Liver (tissue), 9 donors: ENCODE measurements around the gene ASB15. TPM values are rescaled to one million over a fixed set of nuclear protein-coding genes. Genes with fewer than 3 reads are reported as not detected.

Experiments
- DNase-seq: peaks from one replicate; pipeline ENCODE4 v3.0.0-alpha.2; 2017; ENCODE audit warnings: low spot score
- H3K27ac ChIP-seq, 2 donors: one replicate each; pipeline ENCODE4 v1.7.0; 2013; ENCODE audit warnings: inconsistent platforms in 2 of 2, low read length in 2 of 2, control low read depth in 1 of 2, low read depth in 1 of 2, mild to moderate bottlenecking in 1 of 2
- H3K27me3 ChIP-seq, 4 donors: one replicate each; pipeline versions ENCODE4 v1.6.1 to v1.7.0; 2013; ENCODE audit warnings: low read length in 3 of 4, inconsistent platforms in 1 of 4, mild to moderate bottlenecking in 1 of 4, moderate library complexity in 1 of 4; ENCODE audit not compliant: control insufficient read depth in 4 of 4, insufficient read depth in 4 of 4
- H3K36me3 ChIP-seq, 4 donors: one replicate each; pipeline versions ENCODE4 v1.6.1 to v1.7.0; 2013; ENCODE audit warnings: low read length in 3 of 4, mild to moderate bottlenecking in 3 of 4, low read depth in 1 of 4, moderate library complexity in 1 of 4; ENCODE audit not compliant: control insufficient read depth in 4 of 4, insufficient read depth in 3 of 4
- H3K4me1 ChIP-seq, 4 donors: one replicate each; pipeline versions ENCODE4 v1.6.1 to v1.7.0; 2013; ENCODE audit warnings: low read length in 3 of 4, mild to moderate bottlenecking in 3 of 4, moderate library complexity in 1 of 4; ENCODE audit not compliant: control insufficient read depth in 4 of 4, insufficient read depth in 4 of 4
- H3K4me3 ChIP-seq, 3 donors: one replicate each; pipeline versions ENCODE4 v1.6.1 to v1.7.0; 2013; ENCODE audit warnings: low read length in 3 of 3, control low read depth in 1 of 3, low read depth in 1 of 3, mild to moderate bottlenecking in 1 of 3
- H3K9ac ChIP-seq, 2 donors: one replicate each; pipeline ENCODE4 v1.7.0; 2013; ENCODE audit warnings: low read length in 2 of 2, mild to moderate bottlenecking in 2 of 2, moderate library complexity in 2 of 2, control low read depth in 1 of 2, low read depth in 1 of 2
- H3K9me3 ChIP-seq, 4 donors: one replicate each; pipeline versions ENCODE4 v1.6.1 to v1.7.0; 2013; ENCODE audit warnings: low read length in 3 of 4; ENCODE audit not compliant: control insufficient read depth in 4 of 4
- CTCF ChIP-seq: fragments of 150-350 bp; IDR thresholded peaks from 2 replicates; pipeline ENCODE4 v1.5.1; 2017; ENCODE audit warnings: improper control_type of control experiment, low read depth, low read length; ENCODE audit not compliant: missing input control
- EGR1 ChIP-seq, 2 donors: IDR thresholded peaks; 2 replicates each; pipeline ENCODE4 v1.6.1; 2016 to 2018; ENCODE audit warnings: antibody characterized with exemption in 2 of 2, low read depth in 2 of 2
- GABPA ChIP-seq, 2 donors: IDR thresholded peaks in 1 of 2; conservative IDR thresholded peaks in 1 of 2; 2 replicates each; pipeline ENCODE4 v1.6.1; 2016; ENCODE audit warnings: antibody characterized with exemption in 2 of 2, mild to moderate bottlenecking in 1 of 2, moderate library complexity in 1 of 2
- HNF4A ChIP-seq, 2 donors: conservative IDR thresholded peaks; 2 replicates each; pipeline ENCODE4 v1.6.1; 2016; ENCODE audit warnings: antibody characterized with exemption in 2 of 2, mild to moderate bottlenecking in 2 of 2
- JUND ChIP-seq, 2 donors: IDR thresholded peaks; 2 replicates each; pipeline ENCODE4 v1.6.1; 2016; ENCODE audit warnings: antibody characterized with exemption in 2 of 2
- NR2F2 ChIP-seq: IDR thresholded peaks from 2 replicates; pipeline ENCODE4 v1.6.1; 2016; ENCODE audit warnings: antibody characterized with exemption
- RAD21 ChIP-seq, 2 donors: IDR thresholded peaks; 2 replicates each; pipeline ENCODE4 v1.6.1; 2016; ENCODE audit warnings: antibody characterized with exemption in 2 of 2, mild to moderate bottlenecking in 2 of 2
- REST ChIP-seq: IDR thresholded peaks from 2 replicates; pipeline ENCODE4 v1.6.1; 2016; ENCODE audit warnings: antibody characterized with exemption, mild to moderate bottlenecking
- RXRA ChIP-seq, 2 donors: IDR thresholded peaks; 2 replicates each; pipeline ENCODE4 v1.6.1; 2017 to 2018; ENCODE audit warnings: antibody characterized with exemption in 2 of 2, mild to moderate bottlenecking in 1 of 2
- SP1 ChIP-seq: IDR thresholded peaks from 2 replicates; pipeline ENCODE4 v1.6.1; 2018; ENCODE audit warnings: antibody characterized with exemption, mild to moderate bottlenecking
- TAF1 ChIP-seq: conservative IDR thresholded peaks from 2 replicates; pipeline ENCODE4 v1.6.1; 2016; ENCODE audit warnings: antibody characterized with exemption, mild to moderate bottlenecking
- WGBS: extraction: QIAGEN DNeasy Blood & Tissue Kit; methylation state at CpG from one replicate; pipeline ENCODE4 v1.1.7; 2013; 5-methylcytosine and 5-hydroxymethylcytosine counted together
- polyA plus RNA-seq, 2 donors: library from polyadenylated mRNA; stranded (reverse) in 1 of 2; unstranded in 1 of 2; fragments of 200-250 nt in 1 of 2; fragments of >200 nt in 1 of 2; fragmentation: Nextera tagmentation in 1 of 2; extraction: Ambion mirVana in 1 of 2; gene quantifications; one replicate each; pipeline versions ENCODE4 v1.2.1 to v1.2.3, GENCODE V29; 2013 to 2015
- total RNA-seq, 2 donors: library from RNA; depleted of rRNA; stranded (reverse); fragments of >200 nt; gene quantifications; one replicate each; pipeline ENCODE4 v1.2.3, GENCODE V29; 2014
- donor health status: healthy.
- donor health status: healthy.
- donor health status: healthy.
- donor health status: healthy.
- donor health status: healthy.

ASB15 gene
- total and polyA plus RNA-seq, 4 donors, result not detected

DNA sequence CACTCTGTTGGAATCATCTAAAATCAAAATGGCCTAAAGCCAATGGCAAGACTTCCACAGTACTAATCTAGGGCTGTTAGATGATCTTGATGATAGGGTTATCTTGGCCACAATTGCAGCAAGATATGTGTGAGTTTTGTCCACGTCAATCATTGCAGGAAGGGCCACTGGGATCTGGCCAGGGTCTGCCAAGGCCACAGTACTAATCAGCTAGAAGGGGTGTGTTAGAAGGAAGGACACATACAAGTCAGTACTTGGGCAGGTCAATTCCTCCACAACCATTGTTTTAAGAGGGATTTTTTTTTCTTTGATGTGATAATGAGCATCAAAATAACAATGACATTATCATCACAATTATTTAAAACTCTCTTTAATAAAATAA, 55.7 kb downstream of the ASB15 start:
- no peak overlapping the region for H3K27ac ChIP-seq
- no peaks in the 10 kb centered on the region for H3K36me3 ChIP-seq
- no peak for DNase-seq
- H3K4me3 ChIP-seq, result no peak overlapping the region
- H3K27me3 ChIP-seq, result no peaks in the 10 kb centered on the region
- TF ChIP-seq RAD21 (IDR thresholded peaks at IDR 0.05) (no peak), TAF1 (no peak), GABPA (IDR thresholded peaks at IDR 0.05 in 1 of 2, conservative IDR thresholded peaks at IDR 0.05 in 1 of 2) (no peak), HNF4A (conservative IDR thresholded peaks at IDR 0.05) (no peak)
- WGBS, result 68% methylated on average over 1 of the region's 1 CpG
- H3K9ac ChIP-seq, result no peak overlapping the region
- H3K4me1 ChIP-seq, result peaks cover 2 to 13% (median 11%) of the 10 kb centered on the region in 4 donors
- no peaks in the 10 kb centered on the region for H3K9me3 ChIP-seq

GRCh38 chr7:123658023-123658422, 56.4 kb downstream of the ASB15 start:
- H3K4me3 ChIP-seq, result no peak overlapping the region
- no peaks in the 10 kb centered on the region for H3K27me3 ChIP-seq
- H3K27ac ChIP-seq, result no peak overlapping the region
- H3K9me3 ChIP-seq, result no peaks in the 10 kb centered on the region
- H3K4me1 ChIP-seq, result peaks cover 2 to 13% (median 11%) of the 10 kb centered on the region in 4 donors
- H3K36me3 ChIP-seq, result no peaks in the 10 kb centered on the region
- WGBS, result 47% methylated on average over 6 of the region's 6 CpGs
- DNase-seq, result no peak
- TF ChIP-seq RXRA (IDR thresholded peaks at IDR 0.05) (peak in 1 of 2 donors; percentile 37), SP1 (no peak), HNF4A (conservative IDR thresholded peaks at IDR 0.05) (peak; percentile 28 to 56)
- H3K9ac ChIP-seq, result no peak overlapping the region

DNA sequence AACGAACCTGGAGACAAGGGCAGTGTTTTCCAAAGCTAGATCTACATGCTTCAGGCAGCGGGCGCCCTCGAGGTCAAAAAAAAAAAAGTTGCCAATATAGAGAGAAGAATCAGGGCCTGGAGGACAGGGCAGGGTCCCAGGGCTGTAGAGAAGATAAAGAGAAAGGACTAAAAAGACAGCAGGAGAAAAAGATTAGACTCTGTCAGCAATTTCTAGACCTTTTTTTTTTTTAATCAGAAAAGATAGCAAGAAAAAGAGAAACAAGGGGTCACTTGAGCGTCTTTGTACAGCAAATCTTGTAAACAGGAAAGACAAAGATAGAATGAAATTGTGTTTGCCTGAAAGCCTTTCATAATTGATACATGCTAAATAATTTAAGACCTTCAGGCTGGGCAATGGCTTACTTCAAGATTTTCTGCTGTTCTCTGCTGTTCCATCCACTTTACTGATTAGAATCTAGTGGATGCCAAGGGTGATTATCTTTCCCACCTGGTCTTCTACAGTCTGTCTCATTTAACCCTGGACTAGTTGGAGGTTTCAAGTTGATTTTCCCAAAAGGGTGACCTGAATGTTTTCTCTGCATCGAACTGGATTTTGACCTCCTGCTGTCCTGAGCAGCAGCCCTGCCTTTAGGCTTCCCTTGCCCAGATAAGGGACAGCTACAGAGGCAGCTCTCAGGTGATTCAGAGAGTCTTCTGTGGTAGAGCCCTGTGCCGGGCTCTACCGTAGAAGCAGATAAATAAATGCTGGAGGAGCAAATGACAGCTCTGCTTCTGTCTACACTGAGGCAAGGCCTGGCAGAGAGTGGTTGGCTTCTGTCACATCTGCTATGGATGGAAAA, 59.1 kb downstream of the ASB15 start:
- H3K9me3 ChIP-seq, result no peaks in the 10 kb centered on the region
- no peak overlapping the region for H3K27ac ChIP-seq
- H3K9ac ChIP-seq, result no peak overlapping the region
- 44% methylated on average over 8 of the region's 8 CpGs for WGBS
- H3K4me1 ChIP-seq, result peaks cover 7 to 17% (median 14%) of the 10 kb centered on the region in 4 donors
- no peaks in the 10 kb centered on the region for H3K36me3 ChIP-seq
- TF ChIP-seq RXRA (IDR thresholded peaks at IDR 0.05) (peak in 1 of 2 donors; percentile 22), CTCF (no peak), NR2F2 (peak; percentile 37), HNF4A (conservative IDR thresholded peaks at IDR 0.05) (peak; percentile 29 to 34), RAD21 (IDR thresholded peaks at IDR 0.05) (no peak)
- H3K27me3 ChIP-seq, result no peaks in the 10 kb centered on the region
- no peak overlapping the region for H3K4me3 ChIP-seq
- DNase-seq, result no peak

- TF ChIP-seq EGR1 (IDR thresholded peaks at IDR 0.05; ENCODE audit: low read depth in 2 of 2), result no peak
- TF ChIP-seq REST, result no peak
- no peak for TF ChIP-seq JUND (IDR thresholded peaks at IDR 0.05)
- TF ChIP-seq HNF4A (conservative IDR thresholded peaks at IDR 0.05), result no peak
- no peak for TF ChIP-seq RXRA (IDR thresholded peaks at IDR 0.05)
- no peak for TF ChIP-seq RAD21 (IDR thresholded peaks at IDR 0.05)
- no peak overlapping the region for H3K27ac ChIP-seq
- H3K36me3 ChIP-seq, result no peaks in the 10 kb centered on the region
- WGBS, result 78% methylated on average over 1 of the region's 1 CpG
- H3K9me3 ChIP-seq, result no peaks in the 10 kb centered on the region
- peaks cover 8 to 24% (median 19%) of the 10 kb centered on the region in 4 donors for H3K4me1 ChIP-seq
- no peak for DNase-seq
- H3K4me3 ChIP-seq, result no peak overlapping the region
- H3K27me3 ChIP-seq, result no peaks in the 10 kb centered on the region
- H3K9ac ChIP-seq, result no peak overlapping the region
Measured at GRCh38 chr7:123661765-123662164, 60.1 kb downstream of the ASB15 start.
